OCI-LY7 (cell line): Measurements from ENCODE around the gene DYNLT5.

ENCODE experiments used
- EZH2phosphoT487 ChIP-seq: fragments of 200-600 bp; sonication (generic); IDR thresholded peaks from 2 replicates; pipeline ENCODE4 v1.6.1; 2018; ENCODE audit warnings: low read depth, borderline replicate concordance, mild to moderate bottlenecking, mixed run types, antibody characterized with exemption, low read length, moderate library complexity, mixed read lengths
- TF ChIP-seq, protein P1 (sequence below): fragments of 200-600 bp; sonication (generic); conservative IDR thresholded peaks from 2 replicates; pipeline ENCODE4 v1.5.1; 2014; ENCODE audit warnings: mild to moderate bottlenecking, antibody characterized with exemption, low read length, moderate library complexity, mixed read lengths

DNA sequence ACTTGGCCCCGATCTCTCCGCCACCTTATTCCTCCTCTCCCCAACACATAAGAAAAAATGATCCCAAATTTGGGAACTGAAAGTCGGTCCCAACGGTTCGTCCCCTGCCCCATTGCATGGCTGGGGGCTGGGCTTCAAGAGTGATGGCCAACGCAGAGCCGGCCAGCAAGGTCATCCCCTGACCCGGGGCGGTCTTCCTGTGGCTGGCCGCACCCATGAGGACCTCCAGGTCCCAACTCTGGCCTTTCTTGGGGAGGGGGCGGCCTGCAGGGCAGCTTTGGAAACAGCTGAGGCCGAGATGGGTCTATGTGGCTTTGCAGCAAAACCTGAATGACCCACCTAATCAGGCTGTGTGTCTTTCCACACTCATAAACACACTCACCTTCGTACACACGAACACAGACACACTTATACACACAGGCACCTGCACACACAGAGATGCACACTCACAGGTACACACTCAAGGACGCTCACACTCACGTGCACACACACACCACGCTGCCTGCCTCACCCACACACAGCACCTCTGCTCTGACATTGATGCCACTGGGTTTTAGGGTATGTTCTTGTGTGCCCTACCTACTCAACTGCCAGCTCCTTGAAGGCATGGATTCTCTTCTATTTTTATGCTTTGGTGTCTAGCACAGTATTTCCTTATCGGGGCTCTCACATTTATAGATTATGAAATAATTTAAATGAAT lies 562 bp downstream of the DYNLT5 start:
- TF ChIP-seq, protein P1, sequence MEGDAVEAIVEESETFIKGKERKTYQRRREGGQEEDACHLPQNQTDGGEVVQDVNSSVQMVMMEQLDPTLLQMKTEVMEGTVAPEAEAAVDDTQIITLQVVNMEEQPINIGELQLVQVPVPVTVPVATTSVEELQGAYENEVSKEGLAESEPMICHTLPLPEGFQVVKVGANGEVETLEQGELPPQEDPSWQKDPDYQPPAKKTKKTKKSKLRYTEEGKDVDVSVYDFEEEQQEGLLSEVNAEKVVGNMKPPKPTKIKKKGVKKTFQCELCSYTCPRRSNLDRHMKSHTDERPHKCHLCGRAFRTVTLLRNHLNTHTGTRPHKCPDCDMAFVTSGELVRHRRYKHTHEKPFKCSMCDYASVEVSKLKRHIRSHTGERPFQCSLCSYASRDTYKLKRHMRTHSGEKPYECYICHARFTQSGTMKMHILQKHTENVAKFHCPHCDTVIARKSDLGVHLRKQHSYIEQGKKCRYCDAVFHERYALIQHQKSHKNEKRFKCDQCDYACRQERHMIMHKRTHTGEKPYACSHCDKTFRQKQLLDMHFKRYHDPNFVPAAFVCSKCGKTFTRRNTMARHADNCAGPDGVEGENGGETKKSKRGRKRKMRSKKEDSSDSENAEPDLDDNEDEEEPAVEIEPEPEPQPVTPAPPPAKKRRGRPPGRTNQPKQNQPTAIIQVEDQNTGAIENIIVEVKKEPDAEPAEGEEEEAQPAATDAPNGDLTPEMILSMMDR: no peak
- no peak for TF ChIP-seq EZH2phosphoT487
